Bronchial epithelial cell (primary cell): ENCODE data around the gene PTPRN2. TPM values are rescaled to one million over a fixed set of nuclear protein-coding genes. Genes with fewer than 3 reads are reported as not detected.

Source experiments
- DNase-seq: peaks from one replicate; pipeline ENCODE4 v3.0.0-alpha.2; 2010; ENCODE audit warnings: low read depth
- FAIRE-seq: peaks from 2 replicates; lab custom pipeline; 2011; peaks lifted over from hg19 to GRCh38; lab: Jason Lieb, UNC
- H3K27me3 ChIP-seq: 2 replicates; pipeline ENCODE4 v1.5.1; 2011; ENCODE audit warnings: low read length; ENCODE audit not compliant: control insufficient read depth, insufficient read depth
- H3K36me3 ChIP-seq: 2 replicates; pipeline ENCODE4 v1.5.1; 2011; ENCODE audit warnings: low read length; ENCODE audit not compliant: control insufficient read depth, insufficient read depth
- H3K4me3 ChIP-seq: 2 replicates; pipeline ENCODE4 v1.5.1; 2011; ENCODE audit warnings: mild to moderate bottlenecking, low read depth, low read length, control low read depth
- total RNA-seq: library from RNA; depleted of rRNA; stranded (reverse); fragments of >200 nt; gene quantifications from 2 replicates; pipeline ENCODE4 v1.2.1, GENCODE V29; 2014
- TF ChIP-seq, protein P1 (sequence below): IDR thresholded peaks from 2 replicates; pipeline ENCODE4 v1.5.1; 2011; ENCODE audit warnings: mild to moderate bottlenecking, moderate library complexity, low read length, control low read depth, inconsistent platforms; ENCODE audit not compliant: insufficient read depth, severe bottlenecking

The PTPRN2 gene
- total RNA-seq, 1 donor from 2014 or later = 1.1 TPM

DNA sequence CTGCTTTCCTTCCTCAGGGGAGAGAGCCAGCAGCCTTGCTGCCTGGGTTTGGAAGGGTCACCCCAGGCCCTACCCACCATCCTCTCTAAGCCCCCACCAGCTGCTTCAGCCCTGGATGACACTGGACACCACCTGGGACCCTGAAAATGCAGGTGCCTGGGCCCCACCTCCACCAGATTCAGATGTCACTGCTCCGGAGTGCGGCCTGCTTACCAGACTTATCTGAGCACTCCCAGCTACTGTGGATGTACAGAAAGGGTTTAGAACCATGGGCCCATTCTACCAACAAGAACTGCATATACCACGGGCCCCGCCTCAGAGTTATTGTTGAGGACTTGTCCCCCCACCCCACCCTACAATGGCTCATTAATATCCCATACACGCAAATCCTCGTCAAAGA lies 172.3 kb downstream of the PTPRN2 start:
- no peak overlapping the region for H3K4me3 ChIP-seq
- TF ChIP-seq, protein P1, sequence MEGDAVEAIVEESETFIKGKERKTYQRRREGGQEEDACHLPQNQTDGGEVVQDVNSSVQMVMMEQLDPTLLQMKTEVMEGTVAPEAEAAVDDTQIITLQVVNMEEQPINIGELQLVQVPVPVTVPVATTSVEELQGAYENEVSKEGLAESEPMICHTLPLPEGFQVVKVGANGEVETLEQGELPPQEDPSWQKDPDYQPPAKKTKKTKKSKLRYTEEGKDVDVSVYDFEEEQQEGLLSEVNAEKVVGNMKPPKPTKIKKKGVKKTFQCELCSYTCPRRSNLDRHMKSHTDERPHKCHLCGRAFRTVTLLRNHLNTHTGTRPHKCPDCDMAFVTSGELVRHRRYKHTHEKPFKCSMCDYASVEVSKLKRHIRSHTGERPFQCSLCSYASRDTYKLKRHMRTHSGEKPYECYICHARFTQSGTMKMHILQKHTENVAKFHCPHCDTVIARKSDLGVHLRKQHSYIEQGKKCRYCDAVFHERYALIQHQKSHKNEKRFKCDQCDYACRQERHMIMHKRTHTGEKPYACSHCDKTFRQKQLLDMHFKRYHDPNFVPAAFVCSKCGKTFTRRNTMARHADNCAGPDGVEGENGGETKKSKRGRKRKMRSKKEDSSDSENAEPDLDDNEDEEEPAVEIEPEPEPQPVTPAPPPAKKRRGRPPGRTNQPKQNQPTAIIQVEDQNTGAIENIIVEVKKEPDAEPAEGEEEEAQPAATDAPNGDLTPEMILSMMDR = no peak
- DNase-seq (no peak), FAIRE-seq (no peak)
- no peaks in the 10 kb centered on the region for H3K27me3 ChIP-seq
- no peaks in the 10 kb centered on the region for H3K36me3 ChIP-seq

DNA sequence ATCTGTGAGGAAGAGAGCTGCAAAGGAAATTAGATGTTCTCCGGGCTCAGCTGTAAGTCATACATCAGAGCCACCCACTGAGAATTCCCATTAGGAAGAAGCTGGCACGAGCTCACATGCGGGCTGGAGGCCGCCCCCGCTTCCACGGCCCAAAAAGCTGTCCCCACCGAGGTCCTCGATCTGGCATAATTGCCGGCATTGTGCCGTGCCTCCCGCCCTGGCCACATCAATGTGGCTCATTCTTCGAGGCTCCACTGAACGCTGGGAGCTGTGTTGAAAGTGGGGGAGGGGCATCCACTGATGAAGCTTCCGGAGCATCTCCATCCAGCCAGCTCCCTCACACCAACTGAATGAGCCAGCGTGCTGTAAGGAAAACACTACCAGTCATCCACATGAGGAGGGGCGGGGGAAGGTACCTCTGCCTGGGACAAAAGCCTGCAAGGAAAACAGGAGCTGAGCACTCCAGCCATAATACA lies 173.1 kb downstream of the PTPRN2 start:
- Histone ChIP-seq H3K4me3 (no peak overlapping the region), H3K36me3 (no peaks in the 10 kb centered on the region), H3K27me3 (no peaks in the 10 kb centered on the region)
- no peak for FAIRE-seq
- DNase-seq = peak; percentile 81
- TF ChIP-seq, protein P1 = no peak

DNA sequence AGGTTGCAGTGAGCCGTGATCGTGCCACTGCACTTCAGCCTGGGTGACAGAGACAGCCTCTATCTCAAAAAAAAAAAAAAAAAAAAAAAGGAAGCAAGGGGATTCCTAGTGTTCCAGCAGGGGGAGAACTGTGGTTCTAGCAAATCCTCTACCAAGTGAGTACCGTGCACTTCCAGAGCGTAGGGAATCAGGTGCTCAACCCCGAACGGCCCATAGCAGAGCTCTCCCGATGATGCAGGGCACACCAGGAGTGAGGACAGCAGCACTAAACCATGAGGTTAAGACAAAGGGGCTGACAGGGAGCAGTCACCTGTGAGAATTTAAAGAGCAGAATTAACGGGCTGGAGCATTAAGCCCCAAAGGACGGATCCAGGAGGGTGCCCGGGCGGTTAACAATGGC lies 173.6 kb downstream of the PTPRN2 start:
- H3K27me3 ChIP-seq = no peaks in the 10 kb centered on the region
- TF ChIP-seq, protein P1 = no peak
- no peak overlapping the region for H3K4me3 ChIP-seq
- FAIRE-seq (no peak), DNase-seq (no peak)
- H3K36me3 ChIP-seq = no peaks in the 10 kb centered on the region

DNA sequence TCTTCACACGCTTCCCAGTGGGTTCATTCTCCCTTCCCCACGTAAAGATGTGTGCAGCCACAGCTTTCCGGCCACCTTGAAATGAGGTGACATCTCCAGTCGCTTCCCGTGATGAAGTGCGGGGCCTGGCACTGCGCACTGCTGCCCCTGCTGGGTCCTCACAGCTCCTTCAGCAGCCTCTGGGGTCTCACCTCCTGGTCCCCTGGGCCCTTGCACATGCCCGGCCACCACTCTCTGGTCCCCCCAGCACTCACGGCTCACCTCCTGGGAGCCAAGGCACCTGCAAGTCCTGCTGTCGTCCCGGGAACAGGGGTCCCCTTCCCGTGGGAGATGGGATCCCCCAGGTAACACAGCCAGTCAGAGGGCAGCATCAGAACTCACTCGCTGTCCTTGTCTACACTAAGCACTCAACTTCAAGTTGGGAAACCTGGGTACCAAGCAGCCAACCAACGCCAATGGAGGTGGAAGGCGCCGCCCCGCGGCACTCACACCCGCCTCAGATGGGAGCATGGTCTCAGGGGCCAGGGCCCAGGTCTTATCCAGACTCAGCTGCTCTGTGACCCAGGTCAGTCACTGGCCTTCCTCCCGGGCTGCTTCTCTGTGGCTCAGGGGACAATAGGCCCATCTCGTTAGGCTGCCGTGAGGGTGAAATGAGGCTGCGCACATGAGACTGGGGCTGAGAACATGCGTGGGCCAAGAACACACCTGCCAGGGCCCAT lies 176.2 kb downstream of the PTPRN2 start:
- DNase-seq = no peak

DNA sequence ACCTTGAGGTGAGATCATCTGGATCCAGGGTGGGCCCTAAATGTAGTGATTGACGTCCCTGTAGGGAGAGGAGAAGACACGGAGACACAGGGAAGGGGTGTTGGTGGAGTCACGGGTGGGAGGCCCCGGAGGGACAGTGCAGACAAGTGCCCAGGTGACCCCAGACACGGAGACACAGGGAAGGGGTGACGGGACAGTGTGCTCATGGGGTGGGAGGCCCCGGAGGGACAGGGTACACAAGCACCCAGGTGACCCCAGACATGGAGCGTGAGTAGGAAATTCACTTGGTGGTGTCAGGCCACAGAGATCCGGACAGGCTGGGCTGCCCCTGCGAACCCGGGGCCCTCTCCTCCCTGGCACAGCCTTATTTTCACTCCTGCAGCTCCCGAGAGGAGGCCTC lies 176.9 kb downstream of the PTPRN2 start:
- TF ChIP-seq, protein P1 = no peak

More for the DNA sequence above, 176.2 kb downstream of the PTPRN2 start:
- FAIRE-seq = no peak
- Histone ChIP-seq H3K36me3 (no peaks in the 10 kb centered on the region), H3K4me3 (no peak overlapping the region), H3K27me3 (no peaks in the 10 kb centered on the region)
- TF ChIP-seq, protein P1 = no peak

More for the DNA sequence above, 176.9 kb downstream of the PTPRN2 start:
- DNase-seq (no peak), FAIRE-seq (peak; percentile 47)
- H3K36me3 ChIP-seq = no peaks in the 10 kb centered on the region
- no peaks in the 10 kb centered on the region for H3K27me3 ChIP-seq
- H3K4me3 ChIP-seq = no peak overlapping the region
